Fibroblast of lung (primary cell): ENCODE data around the gene BLCAP.

Experiments
- EZH2 ChIP-seq: IDR thresholded peaks from 2 replicates; pipeline ENCODE4 v1.5.1; 2012; ENCODE audit warnings: low read length, control low read depth, mild to moderate bottlenecking; ENCODE audit errors: missing control alignments
- TF ChIP-seq, protein P1 (sequence below), 2 donors: IDR thresholded peaks in 1 of 2; conservative IDR thresholded peaks in 1 of 2; 1 replicate in 1 of 2; 2 replicates in 1 of 2; pipeline ENCODE4 v1.5.1; 2011 to 2012; ENCODE audit warnings: low read length in 2 of 2, control low read depth in 1 of 2, inconsistent platforms in 1 of 2, low read depth in 1 of 2, mild to moderate bottlenecking in 1 of 2

GRCh38 chr20:37469531-37469930 is 58.1 kb downstream of the BLCAP start:
- TF ChIP-seq, protein P1, sequence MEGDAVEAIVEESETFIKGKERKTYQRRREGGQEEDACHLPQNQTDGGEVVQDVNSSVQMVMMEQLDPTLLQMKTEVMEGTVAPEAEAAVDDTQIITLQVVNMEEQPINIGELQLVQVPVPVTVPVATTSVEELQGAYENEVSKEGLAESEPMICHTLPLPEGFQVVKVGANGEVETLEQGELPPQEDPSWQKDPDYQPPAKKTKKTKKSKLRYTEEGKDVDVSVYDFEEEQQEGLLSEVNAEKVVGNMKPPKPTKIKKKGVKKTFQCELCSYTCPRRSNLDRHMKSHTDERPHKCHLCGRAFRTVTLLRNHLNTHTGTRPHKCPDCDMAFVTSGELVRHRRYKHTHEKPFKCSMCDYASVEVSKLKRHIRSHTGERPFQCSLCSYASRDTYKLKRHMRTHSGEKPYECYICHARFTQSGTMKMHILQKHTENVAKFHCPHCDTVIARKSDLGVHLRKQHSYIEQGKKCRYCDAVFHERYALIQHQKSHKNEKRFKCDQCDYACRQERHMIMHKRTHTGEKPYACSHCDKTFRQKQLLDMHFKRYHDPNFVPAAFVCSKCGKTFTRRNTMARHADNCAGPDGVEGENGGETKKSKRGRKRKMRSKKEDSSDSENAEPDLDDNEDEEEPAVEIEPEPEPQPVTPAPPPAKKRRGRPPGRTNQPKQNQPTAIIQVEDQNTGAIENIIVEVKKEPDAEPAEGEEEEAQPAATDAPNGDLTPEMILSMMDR (conservative IDR thresholded peaks at IDR 0.05 in 1 of 2, IDR thresholded peaks at IDR 0.05 in 1 of 2; ENCODE audit: low read depth in 1 of 2, low read length in 2 of 2), result no peak
- TF ChIP-seq EZH2, result no peak
